Measurements from ENCODE around the gene HOXB5. TPM values are rescaled to one million over a fixed set of nuclear protein-coding genes. Genes with fewer than 3 reads are reported as not detected.
A peak's percentile ranks its signal among the peaks of the same experiment; 100 is the strongest.

Gene HOXB5
- total RNA-seq, 1 experiment from 2014 or later = 0.95 TPM

GRCh38 chr17:48600244-48601098, 6.9 kb upstream of the HOXB5 start:
- peaks cover 82% of the 10 kb centered on the region for H3K79me2 ChIP-seq (ENCODE audit: low read length)
- no TSS peak for BruUV-seq (replicated peaks)
- DNase-seq (no peak), ATAC-seq (no peak)
- peak overlapping the region; percentile 95 for H3K4me2 ChIP-seq (ENCODE audit: low read length)
- H3K36me3 ChIP-seq (ENCODE audit: low read depth, low read length) = no peaks in the 10 kb centered on the region
- peaks cover 35% of the 10 kb centered on the region for H3K4me1 ChIP-seq (ENCODE audit: insufficient read depth, low read length)
- no peak for TF ChIP-seq CTCF (conservative IDR thresholded peaks at IDR 0.05; ENCODE audit: low read depth, low read length)
- no peak for TF ChIP-seq EZH2 (IDR thresholded peaks at IDR 0.05; ENCODE audit: low read length, unreplicated experiment)
- no peak overlapping the region for H3K4me3 ChIP-seq (ENCODE audit: low read length)
- H3F3A ChIP-seq (ENCODE audit: low read length, unreplicated experiment) = no peaks in the 10 kb centered on the region
- H3K9ac ChIP-seq (ENCODE audit: low read length) = no peak overlapping the region
- ChIA-PET POLR2A (ENCODE audit: unreplicated experiment) (interaction anchor here (0.6 kb wide), 1 partner anchor 97 kb away, joined by 5 read pairs; no protein-coding TSS in a partner anchor), CTCF (interaction anchor here (0.6 kb wide), 1 partner anchor 451 kb away, joined by 8 read pairs; no protein-coding TSS in a partner anchor)
- H3K27ac ChIP-seq (ENCODE audit: low read length) = no peak overlapping the region
- no peaks in the 10 kb centered on the region for H3K9me3 ChIP-seq (ENCODE audit: low read length)
- H3K9me2 ChIP-seq (replicated peaks; ENCODE audit: low read length) = no peaks in the 10 kb centered on the region
- intact Hi-C loops (cut with micrococcal nuclease) = no loop called here
- peaks cover 30% of the 10 kb centered on the region for H4K20me1 ChIP-seq (ENCODE audit: low read length)
- no peak overlapping the region for H2AFZ ChIP-seq (ENCODE audit: low read length)
- no peaks in the 10 kb centered on the region for H3K27me3 ChIP-seq (ENCODE audit: low read length)

DNA sequence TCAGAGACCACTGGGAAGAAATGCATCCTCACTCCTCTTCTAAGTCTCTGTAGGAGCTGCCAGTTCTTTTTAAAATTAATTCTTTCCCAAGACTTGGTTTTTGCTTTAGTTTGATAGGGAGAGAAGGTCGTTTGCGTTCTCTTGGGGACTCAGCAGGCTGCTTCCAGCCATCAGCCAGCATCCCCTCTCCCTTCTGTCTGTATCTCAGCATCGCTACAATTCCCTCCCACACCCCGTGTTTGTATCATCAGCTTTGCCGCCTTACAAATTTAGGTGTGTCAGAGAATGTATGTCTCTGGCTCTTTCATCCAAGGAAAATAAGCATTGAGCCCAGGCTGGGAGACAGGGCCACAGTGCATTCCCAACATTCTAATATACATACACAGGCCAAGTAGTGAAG, 5.8 kb upstream of the HOXB5 start:
- Histone ChIP-seq H3K27me3 (ENCODE audit: low read length) (no peaks in the 10 kb centered on the region), H3K27ac (ENCODE audit: low read length) (no peak overlapping the region), H3K79me2 (ENCODE audit: low read length) (peaks cover 78% of the 10 kb centered on the region), H3K9me2 (replicated peaks; ENCODE audit: low read length) (no peaks in the 10 kb centered on the region), H4K20me1 (ENCODE audit: low read length) (peaks cover 30% of the 10 kb centered on the region), H3K9ac (ENCODE audit: low read length) (no peak overlapping the region), H3K9me3 (ENCODE audit: low read length) (no peaks in the 10 kb centered on the region), H3K4me3 (ENCODE audit: low read length) (no peak overlapping the region), H2AFZ (ENCODE audit: low read length) (no peak overlapping the region), H3F3A (ENCODE audit: low read length, unreplicated experiment) (no peaks in the 10 kb centered on the region), H3K4me1 (ENCODE audit: insufficient read depth, low read length) (peaks cover 29% of the 10 kb centered on the region), H3K4me2 (ENCODE audit: low read length) (0 out of 2 replicates have a peak overlapping the region, but pooled peaks have one; percentile 92), H3K36me3 (ENCODE audit: low read depth, low read length) (no peaks in the 10 kb centered on the region)
- BruUV-seq (replicated peaks) = no TSS peak
- DNase-seq (no peak), ATAC-seq (no peak)
- intact Hi-C loops (cut with micrococcal nuclease) = no loop called here
- TF ChIP-seq EZH2 (IDR thresholded peaks at IDR 0.05; ENCODE audit: low read length, unreplicated experiment) (no peak), CTCF (conservative IDR thresholded peaks at IDR 0.05; ENCODE audit: low read depth, low read length) (no peak), EZH2phosphoT487 (IDR thresholded peaks at IDR 0.05; ENCODE audit: borderline replicate concordance, low read length) (no peak)
- ChIA-PET CTCF (no interaction called here), POLR2A (ENCODE audit: unreplicated experiment) (no interaction called here)

- no peaks in the 10 kb centered on the region for H3K9me2 ChIP-seq (replicated peaks; ENCODE audit: low read length)
- H3K79me2 ChIP-seq (ENCODE audit: low read length) = peaks cover 72% of the 10 kb centered on the region
- intact Hi-C loops (cut with micrococcal nuclease) = no loop called here
- no peaks in the 10 kb centered on the region for H3K27me3 ChIP-seq (ENCODE audit: low read length)
- H3K9me3 ChIP-seq (ENCODE audit: low read length) = no peaks in the 10 kb centered on the region
- ChIA-PET CTCF (no interaction called here), POLR2A (ENCODE audit: unreplicated experiment) (no interaction called here)
- no peaks in the 10 kb centered on the region for H3F3A ChIP-seq (ENCODE audit: low read length, unreplicated experiment)
- DNase-seq (no peak), ATAC-seq (no peak)
- peaks cover 29% of the 10 kb centered on the region for H3K4me1 ChIP-seq (ENCODE audit: insufficient read depth, low read length)
- H3K4me2 ChIP-seq (ENCODE audit: low read length) = peak overlapping the region; percentile 92
- TF ChIP-seq EZH2 (IDR thresholded peaks at IDR 0.05; ENCODE audit: low read length, unreplicated experiment) = no peak
- TF ChIP-seq EZH2phosphoT487 (IDR thresholded peaks at IDR 0.05; ENCODE audit: borderline replicate concordance, low read length) = no peak
- no peak for TF ChIP-seq CTCF (conservative IDR thresholded peaks at IDR 0.05; ENCODE audit: low read depth, low read length)
- no TSS peak for BruUV-seq (replicated peaks)
- no peaks in the 10 kb centered on the region for H3K36me3 ChIP-seq (ENCODE audit: low read depth, low read length)
- peak overlapping the region; percentile 75 for H3K4me3 ChIP-seq (ENCODE audit: low read length)
- no peak overlapping the region for H3K9ac ChIP-seq (ENCODE audit: low read length)
- peak overlapping the region; percentile 69 for H2AFZ ChIP-seq (ENCODE audit: low read length)
- no peak overlapping the region for H3K27ac ChIP-seq (ENCODE audit: low read length)
- H4K20me1 ChIP-seq (ENCODE audit: low read length) = peaks cover 30% of the 10 kb centered on the region
These were observed 5.2 kb upstream of the HOXB5 start for GRCh38 chr17:48598736-48599135.

Measured in PC-3 (cell line).